GM10248 (cell line): ENCODE measurements around the gene ABLIM1.

ENCODE experiments used
- CTCF ChIA-PET: fragments of 300-600 bp; sonication (Branson Sonifier 250); formaldehyde crosslinking; extraction: SDS; loops from one replicate; lab custom pipeline; 2021; ENCODE audit warnings: antibody characterized with exemption; lab: Yijun Ruan, JAX
- POLR2A ChIA-PET: fragments of 350-650 bp; sonication (Branson Sonifier 250); formaldehyde crosslinking; extraction: SDS; loops from one replicate; lab custom pipeline; 2020; ENCODE audit warnings: antibody characterized with exemption; lab: Yijun Ruan, JAX
- DNase-seq: peaks from one replicate; pipeline ENCODE4 v3.0.0; 2012; ENCODE audit errors: extremely low spot score
- CTCF ChIP-seq: IDR thresholded peaks from 2 replicates; pipeline ENCODE4 v1.5.1; 2012; ENCODE audit warnings: mild to moderate bottlenecking, low read depth; ENCODE audit errors: extremely low read depth, missing control alignments, control extremely low read depth

ABLIM1 gene

GRCh38 chr10:114553436-114553835, 104.6 kb downstream of the ABLIM1 start:
- no peak for TF ChIP-seq CTCF
- POLR2A ChIA-PET, result no interaction called here
- no peak for DNase-seq
- CTCF ChIA-PET, result interaction anchor here (0.8 to 4.4 kb wide), 17 partner anchors 8 to 577 kb away, joined by 3 to 14 read pairs (median 4); no protein-coding TSS in a partner anchor

- CTCF ChIA-PET, result interaction anchor here (0.7 to 4.4 kb wide), 14 partner anchors 10 to 578 kb away, joined by 3 to 14 read pairs (median 4); partner anchors contain the start of gene FHIP2A
Measured at GRCh38 chr10:114552050-114552449, 106.0 kb downstream of the ABLIM1 start.

GRCh38 chr10:114551636-114551972, 106.5 kb downstream of the ABLIM1 start:
- no peak for TF ChIP-seq CTCF
- CTCF ChIA-PET, result interaction anchor here (0.7 to 3.2 kb wide), 14 partner anchors 10 to 579 kb away, joined by 3 to 10 read pairs (median 4); partner anchors contain the start of gene FHIP2A
- POLR2A ChIA-PET, result no interaction called here
- DNase-seq, result no peak

More at GRCh38 chr10:114552050-114552449, 106.0 kb downstream of the ABLIM1 start:
- POLR2A ChIA-PET, result no interaction called here
- no peak for TF ChIP-seq CTCF
- no peak for DNase-seq

- DNase-seq, result no peak
- POLR2A ChIA-PET, result no interaction called here
- peak; percentile 40 for TF ChIP-seq CTCF
- CTCF ChIA-PET, result interaction anchor here (0.7 to 10.3 kb wide), 14 partner anchors 9 to 575 kb away, joined by 3 to 93 read pairs (median 4); partner anchors contain the start of gene FHIP2A
Measured at GRCh38 chr10:114550756-114551635, 107.1 kb downstream of the ABLIM1 start.

GRCh38 chr10:114548662-114549061, 109.4 kb downstream of the ABLIM1 start:
- CTCF ChIA-PET, result interaction anchor here (1.0 to 10.3 kb wide), 13 partner anchors 9 to 331 kb away, joined by 3 to 93 read pairs (median 5); no protein-coding TSS in a partner anchor
- no peak for DNase-seq
- POLR2A ChIA-PET, result no interaction called here
- peak; percentile 57 for TF ChIP-seq CTCF

GRCh38 chr10:114547514-114547913, 110.6 kb downstream of the ABLIM1 start:
- CTCF ChIA-PET, result interaction anchor here (1.0 to 10.3 kb wide), 10 partner anchors 20 to 584 kb away, joined by 3 to 93 read pairs (median 5); no protein-coding TSS in a partner anchor
- POLR2A ChIA-PET, result no interaction called here
- DNase-seq, result no peak
- no peak for TF ChIP-seq CTCF
